GM12873 (cell line): ENCODE results near the gene SP8.

ENCODE experiments used
- TF ChIP-seq, protein P1 (sequence below): IDR thresholded peaks from 2 replicates; pipeline ENCODE4 v1.5.1; 2012; ENCODE audit warnings: low read depth, mild to moderate bottlenecking, moderate library complexity, low read length, control low read depth; ENCODE audit not compliant: insufficient read depth; ENCODE audit errors: missing control alignments

Gene SP8

DNA sequence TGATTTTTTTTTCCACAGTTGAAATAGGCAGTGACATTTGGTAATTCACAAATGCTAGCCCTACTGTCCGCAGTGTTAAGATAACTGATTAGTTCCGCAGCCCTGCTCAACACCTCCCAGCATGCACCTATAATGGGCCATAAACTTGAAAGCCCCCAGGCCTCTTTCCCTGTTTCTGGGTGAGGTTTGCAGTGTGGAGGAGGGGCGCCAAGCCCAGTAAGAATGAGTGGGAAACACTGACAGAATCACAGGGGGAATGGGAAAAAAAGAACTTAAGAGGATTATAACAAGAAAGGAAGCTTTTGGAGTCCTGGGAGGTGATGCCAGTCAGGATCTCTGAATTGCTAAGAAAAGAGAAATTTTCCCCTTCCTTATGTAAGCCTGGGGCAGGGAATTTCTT lies 39.6 kb upstream of the SP8 start:
- TF ChIP-seq, protein P1, sequence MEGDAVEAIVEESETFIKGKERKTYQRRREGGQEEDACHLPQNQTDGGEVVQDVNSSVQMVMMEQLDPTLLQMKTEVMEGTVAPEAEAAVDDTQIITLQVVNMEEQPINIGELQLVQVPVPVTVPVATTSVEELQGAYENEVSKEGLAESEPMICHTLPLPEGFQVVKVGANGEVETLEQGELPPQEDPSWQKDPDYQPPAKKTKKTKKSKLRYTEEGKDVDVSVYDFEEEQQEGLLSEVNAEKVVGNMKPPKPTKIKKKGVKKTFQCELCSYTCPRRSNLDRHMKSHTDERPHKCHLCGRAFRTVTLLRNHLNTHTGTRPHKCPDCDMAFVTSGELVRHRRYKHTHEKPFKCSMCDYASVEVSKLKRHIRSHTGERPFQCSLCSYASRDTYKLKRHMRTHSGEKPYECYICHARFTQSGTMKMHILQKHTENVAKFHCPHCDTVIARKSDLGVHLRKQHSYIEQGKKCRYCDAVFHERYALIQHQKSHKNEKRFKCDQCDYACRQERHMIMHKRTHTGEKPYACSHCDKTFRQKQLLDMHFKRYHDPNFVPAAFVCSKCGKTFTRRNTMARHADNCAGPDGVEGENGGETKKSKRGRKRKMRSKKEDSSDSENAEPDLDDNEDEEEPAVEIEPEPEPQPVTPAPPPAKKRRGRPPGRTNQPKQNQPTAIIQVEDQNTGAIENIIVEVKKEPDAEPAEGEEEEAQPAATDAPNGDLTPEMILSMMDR = no peak

DNA sequence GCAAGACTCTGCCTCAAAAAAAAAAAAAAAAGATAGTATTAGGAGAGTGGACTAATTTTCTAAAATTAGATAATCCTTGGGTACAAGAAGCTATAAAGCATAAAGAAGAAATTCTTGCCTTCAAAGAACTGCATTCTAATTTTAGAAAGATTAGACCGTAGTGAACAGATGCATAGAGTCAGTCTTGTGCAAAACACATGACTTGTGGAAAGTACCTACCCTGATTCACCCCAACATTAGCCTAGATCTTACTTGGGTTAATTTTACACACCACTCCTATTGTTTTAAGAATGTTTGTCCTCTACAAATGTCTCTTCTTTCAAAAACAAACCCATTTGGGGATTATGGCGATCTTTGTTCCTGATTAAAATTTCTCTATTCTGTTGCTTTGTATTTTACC lies 38.9 kb upstream of the SP8 start:
- TF ChIP-seq, protein P1 = no peak

DNA sequence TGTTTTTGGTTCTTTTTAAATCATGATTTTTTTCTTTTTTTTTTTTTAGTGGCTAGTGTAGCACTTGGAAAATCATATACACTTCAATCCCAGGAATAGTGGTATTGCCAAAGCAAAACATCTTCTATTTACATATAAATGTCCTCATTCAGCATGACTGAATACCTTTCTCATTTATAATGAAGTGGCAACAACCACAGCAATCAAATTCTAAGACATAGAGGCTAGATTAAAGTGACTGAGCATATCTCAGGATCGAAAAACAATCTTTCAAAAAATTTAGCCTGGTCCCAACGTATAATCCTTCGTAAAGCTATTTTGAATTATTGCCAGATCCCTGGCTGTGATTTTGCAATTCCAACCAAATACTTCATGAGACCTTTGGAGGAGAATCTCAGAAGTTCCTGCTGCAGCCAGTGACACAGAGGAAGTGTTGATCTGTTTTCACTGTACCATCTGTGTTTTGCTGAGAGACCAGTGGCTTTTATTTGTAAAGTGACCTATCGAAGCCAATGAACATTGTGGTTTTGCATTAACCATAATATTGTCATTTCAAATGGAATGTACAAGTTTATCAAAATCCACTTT lies 29.8 kb upstream of the SP8 start:
- TF ChIP-seq, protein P1 = no peak

DNA sequence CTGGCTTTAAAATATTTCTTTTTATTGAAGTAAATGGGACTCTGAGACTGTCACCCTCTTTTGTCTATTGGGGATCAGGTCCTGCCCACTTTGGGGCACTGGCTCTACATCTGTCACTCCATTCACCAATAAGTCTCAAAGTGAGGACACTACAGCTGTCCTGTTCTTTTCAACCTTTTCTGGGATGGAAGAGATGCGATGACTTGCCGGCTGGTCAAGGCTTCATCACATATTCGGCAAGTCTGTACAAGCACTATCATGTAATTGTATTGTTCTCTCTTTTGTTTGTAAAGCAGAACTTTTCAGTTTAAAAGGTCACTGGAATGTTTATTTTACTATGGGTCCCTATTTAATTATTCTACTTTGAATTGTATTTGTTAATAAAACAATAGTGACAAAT lies 17.7 kb upstream of the SP8 start:
- TF ChIP-seq, protein P1 = no peak

DNA sequence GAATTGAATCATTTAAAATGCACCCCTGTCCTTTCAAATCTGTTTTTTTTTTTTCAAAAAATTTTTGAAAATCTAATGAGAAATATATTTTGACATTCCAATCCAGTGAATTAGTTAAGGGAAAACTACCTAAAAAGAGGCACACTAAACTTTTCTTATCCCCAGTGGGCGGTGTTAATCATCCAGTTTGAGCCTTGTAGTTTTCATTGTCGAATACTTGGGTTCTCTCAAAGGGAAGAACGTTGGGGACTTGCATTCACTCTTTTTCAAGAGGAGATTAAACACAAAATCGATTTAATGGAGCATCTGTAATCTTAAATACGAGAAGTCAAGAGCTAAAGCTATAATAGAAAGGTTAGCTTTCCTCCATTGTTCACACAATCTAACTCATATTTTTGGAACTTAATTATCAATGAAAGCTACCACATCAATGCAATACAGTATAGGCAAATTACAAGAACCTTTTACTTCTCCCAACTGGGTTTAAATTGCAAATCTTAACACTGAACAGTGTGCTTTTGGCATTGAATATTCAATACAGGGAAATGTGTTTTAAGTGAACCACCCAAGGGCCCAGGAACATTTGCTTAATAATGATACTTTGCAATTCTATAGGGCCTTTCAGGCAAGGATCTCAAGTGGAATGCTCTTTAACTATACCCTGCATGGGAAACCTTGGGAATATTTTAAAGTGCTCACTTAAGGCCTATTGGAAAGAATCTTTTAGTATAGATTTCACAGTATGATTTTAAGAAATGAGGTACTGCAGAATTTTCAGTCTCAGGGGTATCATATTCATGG lies 13.1 kb upstream of the SP8 start:
- TF ChIP-seq, protein P1 = no peak

DNA sequence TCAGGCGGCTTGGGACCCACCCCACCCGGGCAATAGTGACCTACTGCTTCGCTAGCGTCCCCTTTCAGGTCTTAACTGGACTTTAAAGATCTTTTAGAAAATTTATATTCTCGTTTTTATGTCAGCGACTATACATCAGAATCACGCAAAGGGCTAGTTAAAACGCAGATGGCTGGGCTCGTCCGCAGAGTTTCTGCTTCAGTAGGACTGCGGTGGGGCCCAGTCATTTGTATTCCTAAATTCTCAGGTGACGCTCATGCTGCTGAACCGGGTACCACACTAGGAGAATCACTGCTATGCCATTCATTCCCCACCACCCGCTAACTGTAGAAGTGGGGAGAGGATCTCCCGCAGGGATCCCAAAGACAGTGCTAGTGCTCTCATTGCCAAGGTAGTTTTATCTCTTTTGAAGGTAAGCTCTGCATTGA lies 12.0 kb upstream of the SP8 start:
- TF ChIP-seq, protein P1 = no peak

DNA sequence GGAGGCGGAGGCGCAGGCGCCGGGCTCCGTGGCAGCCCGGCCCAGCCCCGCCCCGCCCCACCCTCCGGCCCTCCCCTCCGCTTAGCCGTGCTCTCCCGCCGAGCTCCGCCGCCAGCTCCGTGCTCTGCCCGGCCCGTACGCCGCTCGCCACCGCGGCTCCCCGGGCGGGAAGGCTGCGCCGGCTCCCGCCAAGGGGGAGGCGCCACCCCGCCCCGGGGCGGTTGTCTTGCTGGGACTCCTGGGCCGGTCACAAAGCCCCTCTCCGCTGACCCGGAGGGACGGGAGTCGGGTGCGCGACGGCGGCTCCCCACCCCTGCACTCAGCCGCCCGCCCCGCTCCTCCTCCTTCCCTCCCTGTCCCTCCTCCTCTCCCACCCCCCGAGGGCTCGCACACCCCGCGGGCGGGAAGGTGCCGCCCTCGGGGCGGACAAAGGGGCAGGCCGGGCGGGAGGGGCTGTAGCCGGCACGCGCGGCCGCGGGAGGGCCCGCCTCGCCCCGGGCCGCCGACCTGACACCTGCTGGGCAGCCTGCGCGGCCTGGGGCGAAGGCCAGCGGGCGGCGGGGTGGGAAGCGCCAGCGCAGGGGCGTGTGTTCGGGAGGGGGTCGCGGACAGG lies 11.5 kb upstream of the SP8 start:
- TF ChIP-seq, protein P1 = no peak
